Measurements from ENCODE around the gene CXorf49B. TPM values are rescaled to one million over a fixed set of nuclear protein-coding genes. Genes with fewer than 3 reads are reported as not detected.
"Not testable (repeated sequence)": the region's sequence is repeated elsewhere in the genome, so short reads cannot be mapped to it uniquely, and the experiment has no call there.

The CXorf49B gene
- not detected for total RNA-seq

DNA sequence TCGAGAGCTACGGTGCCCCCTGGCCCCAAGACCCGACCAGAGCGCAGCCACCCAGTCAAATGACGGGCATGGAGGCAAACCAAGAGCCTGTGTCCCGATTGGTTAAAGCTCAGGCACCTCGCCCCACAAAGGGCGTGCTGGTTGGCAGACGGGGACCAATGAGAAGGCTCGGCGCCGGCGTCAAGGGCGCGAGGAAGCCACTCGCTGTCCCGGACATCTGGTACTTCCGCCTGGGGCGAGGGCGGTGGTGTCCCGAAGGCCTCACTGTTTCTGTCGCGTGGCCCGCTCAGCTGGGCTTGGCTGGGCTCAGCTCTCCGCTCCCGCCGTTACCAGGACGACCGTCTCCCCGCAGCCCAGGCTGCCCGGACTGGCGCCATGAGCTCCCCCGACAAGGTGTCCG, at the start of gene CXorf49B:
CXorf49B (plus strand) TSS at position 301 of the 400 bp plus-strand sequence; CDS start at position 376, 75 bp downstream.
- DNase-seq (ENCODE audit: low spot score): not testable (repeated sequence)

DNA sequence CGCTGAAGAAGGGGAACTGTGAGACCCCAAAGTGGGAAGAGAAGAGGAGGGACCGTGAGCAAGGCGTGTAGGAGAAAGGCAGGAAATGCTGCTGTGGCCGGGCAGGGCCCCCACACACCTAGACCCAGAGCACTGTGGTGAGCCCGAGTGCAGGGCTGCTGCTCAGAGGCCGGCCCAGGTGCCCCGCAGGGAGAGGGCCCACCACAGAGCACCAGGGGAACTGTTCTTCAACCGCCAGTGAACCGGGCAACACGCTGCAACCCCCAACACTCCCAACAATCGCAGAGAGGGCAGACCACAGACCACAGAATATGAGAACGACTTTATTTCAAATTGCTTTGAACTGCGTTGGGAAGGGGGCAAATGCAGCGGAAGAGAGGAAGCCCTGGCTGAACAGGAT, 49.1 kb upstream of the CXorf49B start:
- DNase-seq (ENCODE audit: low spot score): not testable (repeated sequence)

DNA sequence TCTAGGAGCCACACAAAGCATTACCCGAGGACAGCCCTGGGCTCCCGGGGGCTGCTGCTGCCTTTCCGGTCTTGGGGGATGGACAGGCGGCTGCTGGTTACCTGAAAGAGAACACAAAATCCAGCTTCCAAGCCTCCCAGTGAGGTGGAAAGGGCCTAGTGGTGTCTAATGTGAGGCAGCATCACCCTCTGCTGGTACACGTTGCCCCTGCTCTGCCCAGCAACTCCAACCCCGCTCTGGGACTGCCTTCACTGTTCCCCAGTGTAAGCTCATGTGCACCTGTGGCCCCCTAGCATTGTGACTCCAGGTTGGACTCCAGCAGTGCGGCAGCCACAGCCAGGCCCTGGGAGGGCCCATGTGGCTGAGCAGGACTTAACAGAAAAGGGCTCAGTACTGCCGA, 47.6 kb upstream of the CXorf49B start:
- DNase-seq (ENCODE audit: low spot score): not testable (repeated sequence)

DNA sequence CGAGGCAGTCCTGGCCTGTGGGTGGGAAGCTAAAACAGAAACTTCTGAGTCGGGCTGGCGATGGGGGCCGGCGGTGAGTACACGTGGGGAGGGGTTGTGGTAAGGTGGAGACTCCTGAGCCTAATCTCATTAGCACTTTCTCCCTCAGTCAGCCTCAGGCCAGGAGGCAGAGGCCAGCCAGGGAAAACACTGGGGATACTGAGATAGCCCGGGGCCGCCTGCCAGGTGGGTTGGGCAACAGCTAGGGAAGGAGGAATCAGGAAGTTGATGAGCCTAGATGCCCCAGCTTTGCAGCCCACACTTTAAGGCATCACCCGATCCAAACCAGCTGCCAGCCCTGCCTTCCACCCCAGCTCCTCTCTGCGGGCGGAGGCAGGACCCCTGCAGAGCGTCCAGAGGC, 46.8 kb upstream of the CXorf49B start:
- not testable (repeated sequence) for DNase-seq (ENCODE audit: low spot score)

DNA sequence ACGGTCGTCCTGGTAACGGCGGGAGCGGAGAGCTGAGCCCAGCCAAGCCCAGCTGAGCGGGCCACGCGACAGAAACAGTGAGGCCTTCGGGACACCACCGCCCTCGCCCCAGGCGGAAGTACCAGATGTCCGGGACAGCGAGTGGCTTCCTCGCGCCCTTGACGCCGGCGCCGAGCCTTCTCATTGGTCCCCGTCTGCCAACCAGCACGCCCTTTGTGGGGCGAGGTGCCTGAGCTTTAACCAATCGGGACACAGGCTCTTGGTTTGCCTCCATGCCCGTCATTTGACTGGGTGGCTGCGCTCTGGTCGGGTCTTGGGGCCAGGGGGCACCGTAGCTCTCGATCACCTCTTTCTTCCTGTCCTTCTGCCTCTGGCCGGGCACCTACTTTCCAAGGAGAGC, 45.0 kb upstream of the CXorf49B start, which contains the start of gene CXorf49:
CXorf49 (minus strand) TSS at position 101 of the 400 bp plus-strand sequence. CDS start 134 bp downstream, outside the sequence.
- not testable (repeated sequence) for DNase-seq (ENCODE audit: low spot score)

DNA sequence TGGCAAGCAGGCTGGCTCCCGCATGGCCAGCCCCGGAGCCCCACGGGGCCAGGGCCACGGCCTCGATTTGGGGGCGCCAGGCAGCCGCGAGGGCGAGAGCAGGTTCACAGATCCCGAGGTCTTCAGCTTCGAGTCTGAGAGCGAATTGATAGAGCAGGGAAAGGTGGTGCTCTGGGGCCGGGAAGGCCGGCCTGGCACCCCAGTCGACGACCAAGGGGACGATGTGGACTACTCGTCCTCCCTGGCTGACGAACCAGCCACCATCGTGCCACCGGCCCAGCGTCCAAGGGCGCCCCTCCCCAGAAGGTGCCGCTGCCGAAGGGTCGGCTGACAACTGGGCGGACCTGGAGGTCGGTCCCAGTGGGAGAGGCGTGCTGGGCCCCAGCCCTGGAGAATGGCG, 44.0 kb upstream of the CXorf49B start:
- not testable (repeated sequence) for DNase-seq (ENCODE audit: low spot score)

DNA sequence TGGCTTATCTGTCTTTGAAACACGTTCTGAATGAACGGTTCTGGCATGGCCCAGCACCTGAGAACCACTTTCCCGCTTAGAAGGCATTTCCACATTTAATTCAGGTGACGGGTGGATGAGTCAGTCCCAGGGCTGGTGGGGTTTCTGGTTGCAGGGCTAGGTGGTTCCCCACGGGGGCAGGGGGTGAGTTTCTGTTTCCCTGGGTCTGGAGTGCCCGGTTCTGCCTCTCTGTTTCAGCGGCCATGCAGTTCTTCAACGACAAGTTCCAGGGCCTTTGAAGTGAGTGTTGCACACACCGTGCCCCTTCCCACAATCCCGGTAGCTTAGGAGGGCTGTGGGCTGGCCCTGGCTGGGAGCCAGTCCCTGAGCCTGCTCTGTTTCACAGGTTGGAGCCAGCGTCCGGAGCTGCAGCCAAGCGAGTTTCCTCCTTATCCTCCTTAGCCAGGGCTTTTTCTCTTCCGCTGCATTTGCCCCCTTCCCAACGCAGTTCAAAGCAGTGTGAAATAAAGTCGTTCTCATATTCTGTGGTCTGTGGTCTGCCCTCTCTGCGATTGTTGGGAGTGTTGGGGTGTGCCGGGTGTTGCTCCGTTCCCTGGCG, 42.8 kb upstream of the CXorf49B start:
- DNase-seq (ENCODE audit: low spot score): not testable (repeated sequence)

DNA sequence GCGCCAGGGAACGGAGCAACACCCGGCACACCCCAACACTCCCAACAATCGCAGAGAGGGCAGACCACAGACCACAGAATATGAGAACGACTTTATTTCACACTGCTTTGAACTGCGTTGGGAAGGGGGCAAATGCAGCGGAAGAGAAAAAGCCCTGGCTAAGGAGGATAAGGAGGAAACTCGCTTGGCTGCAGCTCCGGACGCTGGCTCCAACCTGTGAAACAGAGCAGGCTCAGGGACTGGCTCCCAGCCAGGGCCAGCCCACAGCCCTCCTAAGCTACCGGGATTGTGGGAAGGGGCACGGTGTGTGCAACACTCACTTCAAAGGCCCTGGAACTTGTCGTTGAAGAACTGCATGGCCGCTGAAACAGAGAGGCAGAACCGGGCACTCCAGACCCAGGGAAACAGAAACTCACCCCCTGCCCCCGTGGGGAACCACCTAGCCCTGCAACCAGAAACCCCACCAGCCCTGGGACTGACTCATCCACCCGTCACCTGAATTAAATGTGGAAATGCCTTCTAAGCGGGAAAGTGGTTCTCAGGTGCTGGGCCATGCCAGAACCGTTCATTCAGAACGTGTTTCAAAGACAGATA, 2.4 kb upstream of the CXorf49B start:
- not testable (repeated sequence) for DNase-seq (ENCODE audit: low spot score)

DNA sequence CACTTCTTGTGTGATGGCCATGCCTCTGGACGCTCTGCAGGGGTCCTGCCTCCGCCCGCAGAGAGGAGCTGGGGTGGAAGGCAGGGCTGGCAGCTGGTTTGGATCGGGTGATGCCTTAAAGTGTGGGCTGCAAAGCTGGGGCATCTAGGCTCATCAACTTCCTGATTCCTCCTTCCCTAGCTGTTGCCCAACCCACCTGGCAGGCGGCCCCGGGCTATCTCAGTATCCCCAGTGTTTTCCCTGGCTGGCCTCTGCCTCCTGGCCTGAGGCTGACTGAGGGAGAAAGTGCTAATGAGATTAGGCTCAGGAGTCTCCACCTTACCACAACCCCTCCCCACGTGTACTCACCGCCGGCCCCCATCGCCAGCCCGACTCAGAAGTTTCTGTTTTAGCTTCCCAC, 1.7 kb downstream of the CXorf49B start:
- not testable (repeated sequence) for DNase-seq (ENCODE audit: low spot score)

DNA sequence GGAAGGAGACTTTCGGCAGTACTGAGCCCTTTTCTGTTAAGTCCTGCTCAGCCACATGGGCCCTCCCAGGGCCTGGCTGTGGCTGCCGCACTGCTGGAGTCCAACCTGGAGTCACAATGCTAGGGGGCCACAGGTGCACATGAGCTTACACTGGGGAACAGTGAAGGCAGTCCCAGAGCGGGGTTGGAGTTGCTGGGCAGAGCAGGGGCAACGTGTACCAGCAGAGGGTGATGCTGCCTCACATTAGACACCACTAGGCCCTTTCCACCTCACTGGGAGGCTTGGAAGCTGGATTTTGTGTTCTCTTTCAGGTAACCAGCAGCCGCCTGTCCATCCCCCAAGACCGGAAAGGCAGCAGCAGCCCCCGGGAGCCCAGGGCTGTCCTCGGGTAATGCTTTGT, 2.5 kb downstream of the CXorf49B start:
- not testable (repeated sequence) for DNase-seq (ENCODE audit: low spot score)

DNA sequence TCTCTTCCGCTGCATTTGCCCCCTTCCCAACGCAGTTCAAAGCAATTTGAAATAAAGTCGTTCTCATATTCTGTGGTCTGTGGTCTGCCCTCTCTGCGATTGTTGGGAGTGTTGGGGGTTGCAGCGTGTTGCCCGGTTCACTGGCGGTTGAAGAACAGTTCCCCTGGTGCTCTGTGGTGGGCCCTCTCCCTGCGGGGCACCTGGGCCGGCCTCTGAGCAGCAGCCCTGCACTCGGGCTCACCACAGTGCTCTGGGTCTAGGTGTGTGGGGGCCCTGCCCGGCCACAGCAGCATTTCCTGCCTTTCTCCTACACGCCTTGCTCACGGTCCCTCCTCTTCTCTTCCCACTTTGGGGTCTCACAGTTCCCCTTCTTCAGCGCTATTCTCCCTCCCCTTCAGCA, 4.0 kb downstream of the CXorf49B start:
- not testable (repeated sequence) for DNase-seq (ENCODE audit: low spot score)

DNA sequence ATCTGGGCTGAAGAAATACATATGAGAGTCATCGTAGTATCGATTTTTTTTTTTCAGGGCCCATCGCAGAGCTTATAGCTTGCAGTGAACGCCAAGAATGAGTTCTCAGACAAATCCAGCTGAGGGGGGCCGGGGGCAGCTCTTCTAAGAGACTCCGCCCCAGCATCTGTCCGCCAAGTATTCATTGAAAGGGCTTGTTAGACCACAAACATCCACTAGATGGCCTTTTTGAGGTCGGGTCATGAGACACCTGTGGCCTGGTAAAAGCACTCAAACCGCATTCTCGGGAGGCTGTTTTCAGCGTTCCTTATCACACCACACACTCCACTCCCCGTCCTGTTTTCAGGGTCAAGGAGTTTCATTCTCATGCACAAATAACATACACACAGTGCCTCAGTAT, 15.2 kb downstream of the CXorf49B start:
- DNase-seq (ENCODE audit: low spot score): not testable (repeated sequence)

DNA sequence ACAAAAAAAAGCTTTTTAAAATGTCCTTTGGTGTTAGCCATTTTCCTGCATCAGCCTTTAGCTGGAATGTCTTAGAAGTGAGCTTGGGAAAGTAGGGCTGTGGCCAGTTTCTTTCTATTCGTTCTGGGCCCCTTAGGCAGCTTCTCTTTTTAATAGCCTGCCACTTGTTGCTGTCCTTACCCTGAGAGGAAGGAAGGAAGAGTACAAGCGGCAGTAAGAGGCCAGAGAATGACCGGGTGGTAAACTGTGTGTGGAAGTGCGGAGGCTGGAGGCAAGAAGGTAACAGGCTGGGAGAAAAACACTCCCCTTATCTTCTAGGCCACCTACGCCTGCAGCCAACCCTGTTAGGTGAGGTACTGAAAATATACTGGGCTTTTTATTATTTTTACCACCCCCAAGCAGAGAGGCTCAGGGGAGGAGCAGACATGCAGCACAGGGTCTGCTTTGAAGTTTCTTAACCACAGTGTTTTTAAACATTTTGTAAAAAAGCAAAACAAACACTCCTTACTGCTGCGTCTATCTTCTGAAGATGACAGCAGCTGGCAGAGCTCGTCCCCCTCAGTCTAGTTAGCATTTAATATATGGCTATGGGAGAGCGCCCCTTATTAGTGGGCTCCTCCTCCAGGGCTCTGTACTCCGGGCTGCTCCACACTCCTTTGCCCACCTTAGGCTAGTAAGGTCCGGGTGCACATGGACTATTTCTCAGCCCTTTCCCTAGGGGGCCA, 19.2 kb downstream of the CXorf49B start:
- DNase-seq (ENCODE audit: low spot score): not testable (repeated sequence)

DNA sequence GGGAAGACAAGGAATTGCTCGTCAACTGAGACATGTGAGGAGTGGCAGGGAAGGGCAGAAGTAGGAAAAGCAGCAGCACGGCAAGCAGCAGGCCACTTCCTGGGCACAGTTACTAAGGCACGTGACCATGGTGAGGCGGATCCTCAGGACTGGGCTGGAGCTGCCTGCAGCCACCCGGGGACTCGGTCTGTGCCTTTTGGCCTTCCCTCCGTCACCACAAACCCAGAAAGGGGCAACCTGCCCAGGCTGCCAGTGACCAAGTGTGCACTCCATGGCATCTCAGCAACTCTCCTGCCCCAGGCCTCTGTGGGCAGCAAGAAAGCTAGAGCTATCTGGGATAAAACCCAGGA, 19.8 kb downstream of the CXorf49B start:
- DNase-seq (ENCODE audit: low spot score): not testable (repeated sequence)

DNA sequence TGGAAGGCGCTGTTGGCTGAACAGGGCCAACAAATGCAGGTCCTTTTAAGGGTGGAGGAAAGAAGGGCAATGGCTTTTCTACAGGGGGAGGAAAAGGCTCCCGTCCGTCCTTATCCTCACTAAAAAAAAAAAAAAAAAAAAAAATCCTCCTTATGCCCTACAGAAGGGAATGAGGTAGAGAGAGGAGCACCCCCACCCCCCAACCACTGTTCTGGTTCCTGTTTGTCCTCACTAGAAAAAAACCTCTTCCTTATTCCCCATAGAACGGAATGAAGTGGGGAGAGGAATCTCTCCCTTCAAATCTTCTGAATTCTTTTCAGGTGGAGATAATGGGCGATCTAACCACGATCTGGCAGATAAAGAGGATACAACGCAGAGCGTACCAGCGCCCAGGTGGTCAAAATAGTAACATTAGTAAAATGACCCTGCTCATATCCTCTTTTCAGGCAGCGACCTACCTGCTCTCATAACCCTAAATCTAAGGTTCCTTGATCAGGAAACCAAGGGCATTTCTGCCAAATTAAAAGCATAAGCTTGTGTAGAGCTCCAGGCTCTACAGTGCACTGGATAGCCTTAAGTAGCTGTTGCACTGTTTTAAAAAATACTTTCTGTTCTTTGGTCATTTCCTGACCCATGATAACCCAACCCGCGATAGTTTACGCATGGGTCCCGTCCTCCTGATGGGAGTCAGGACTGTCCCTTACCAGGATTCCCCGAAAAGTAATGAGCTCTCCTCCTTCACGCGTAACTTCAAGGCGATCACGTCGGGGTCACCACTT, 20.6 kb downstream of the CXorf49B start:
- DNase-seq (ENCODE audit: low spot score): not testable (repeated sequence)

DNA sequence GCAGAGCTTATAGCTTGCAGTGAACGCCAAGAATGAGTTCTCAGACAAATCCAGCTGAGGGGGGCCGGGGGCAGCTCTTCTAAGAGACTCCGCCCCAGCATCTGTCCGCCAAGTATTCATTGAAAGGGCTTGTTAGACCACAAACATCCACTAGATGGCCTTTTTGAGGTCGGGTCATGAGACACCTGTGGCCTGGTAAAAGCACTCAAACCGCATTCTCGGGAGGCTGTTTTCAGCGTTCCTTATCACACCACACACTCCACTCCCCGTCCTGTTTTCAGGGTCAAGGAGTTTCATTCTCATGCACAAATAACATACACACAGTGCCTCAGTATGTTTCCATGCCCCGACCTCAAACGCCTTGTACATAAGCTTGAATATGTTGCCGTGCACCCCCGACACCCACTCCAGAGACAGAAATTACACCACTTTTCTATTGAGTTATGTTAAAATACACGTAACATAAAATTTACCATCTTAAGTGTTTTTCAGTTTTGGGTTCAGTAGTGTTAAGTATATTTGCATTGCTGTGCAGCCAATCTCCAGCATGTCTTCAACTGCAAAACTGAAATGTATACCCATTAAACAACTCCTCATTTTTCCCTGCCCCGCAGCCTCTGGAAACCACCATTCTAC, 21.3 kb downstream of the CXorf49B start:
- not testable (repeated sequence) for DNase-seq (ENCODE audit: low spot score)

DNA sequence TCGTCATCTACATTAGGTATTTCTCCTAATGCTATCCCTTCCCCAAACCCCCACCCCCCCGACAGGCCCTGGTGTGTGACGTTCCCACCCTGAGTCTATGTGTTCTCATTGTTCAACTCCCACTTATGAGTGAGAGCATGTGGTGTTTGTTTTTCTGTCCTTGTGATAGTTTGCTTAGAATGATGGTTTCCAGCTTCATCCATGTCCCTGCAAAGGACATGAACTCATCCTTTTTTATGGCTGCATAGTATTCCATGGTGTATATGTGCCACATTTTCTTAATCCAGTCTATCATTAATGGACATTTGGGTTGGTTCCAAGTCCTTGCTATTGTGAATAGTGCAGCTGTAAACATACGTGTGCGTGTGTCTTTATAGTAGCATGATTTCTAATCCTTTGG, 43.3 kb downstream of the CXorf49B start:
- not testable (repeated sequence) for DNase-seq (ENCODE audit: low spot score)

DNA sequence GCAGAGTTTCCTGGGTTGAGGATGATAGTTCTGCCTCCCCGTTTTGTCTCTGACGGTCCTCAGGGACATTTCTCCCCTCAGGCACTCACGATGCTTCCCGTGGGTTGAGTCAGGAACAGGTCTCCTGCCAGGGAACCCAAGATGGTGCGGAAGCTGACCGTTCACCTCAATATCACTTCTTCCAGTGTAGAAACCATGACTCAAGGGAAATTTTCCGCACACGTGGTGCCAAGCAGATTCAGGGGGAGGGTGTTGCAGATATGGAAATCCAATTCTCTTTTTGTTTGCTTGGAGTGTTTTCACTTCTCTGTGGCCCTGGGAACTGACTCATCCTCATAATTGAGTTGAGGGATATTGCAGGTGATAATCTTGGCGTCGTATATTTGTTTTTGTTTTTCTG, 46.7 kb downstream of the CXorf49B start:
- no peak for DNase-seq (ENCODE audit: low spot score)

DNA sequence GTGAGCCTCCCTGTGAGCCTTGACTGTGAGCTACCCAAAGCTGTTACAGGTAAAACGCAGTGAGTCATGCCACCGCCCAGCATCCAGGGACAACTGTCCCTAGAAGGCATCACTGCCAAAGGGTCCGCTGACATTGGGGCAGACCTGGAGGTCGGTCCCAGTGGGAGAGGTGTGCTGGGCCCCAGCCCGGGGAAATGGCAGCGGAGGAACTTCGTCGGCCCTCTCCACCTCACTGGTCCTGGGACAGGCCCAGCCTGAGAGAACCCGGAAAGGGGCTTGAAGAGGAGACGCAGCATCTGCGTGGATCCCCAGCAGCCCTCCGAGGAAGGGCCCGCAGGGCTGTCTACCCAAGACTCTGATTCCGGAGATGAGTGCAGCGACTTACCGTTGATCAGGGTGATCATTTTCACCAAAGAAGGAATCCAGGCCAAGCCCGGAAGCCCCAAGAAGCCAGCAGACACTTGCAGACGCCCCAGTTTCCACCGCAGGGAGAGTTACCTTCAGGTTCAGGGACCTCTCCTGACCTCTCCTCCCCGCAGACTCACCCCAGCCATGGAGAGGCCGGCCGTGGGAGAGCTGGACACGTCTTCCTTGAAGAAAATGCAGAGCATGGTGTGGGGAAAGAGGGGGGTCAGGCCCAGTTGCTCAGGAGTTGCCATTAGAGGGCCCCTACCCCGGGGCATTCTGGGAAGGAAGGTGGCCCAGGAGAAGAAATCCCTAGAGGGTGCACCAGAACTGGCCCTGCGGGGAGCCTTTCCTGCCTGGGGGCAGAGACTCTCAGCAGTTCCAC, 51.2 kb downstream of the CXorf49B start:
- DNase-seq (ENCODE audit: low spot score): no peak

DNA sequence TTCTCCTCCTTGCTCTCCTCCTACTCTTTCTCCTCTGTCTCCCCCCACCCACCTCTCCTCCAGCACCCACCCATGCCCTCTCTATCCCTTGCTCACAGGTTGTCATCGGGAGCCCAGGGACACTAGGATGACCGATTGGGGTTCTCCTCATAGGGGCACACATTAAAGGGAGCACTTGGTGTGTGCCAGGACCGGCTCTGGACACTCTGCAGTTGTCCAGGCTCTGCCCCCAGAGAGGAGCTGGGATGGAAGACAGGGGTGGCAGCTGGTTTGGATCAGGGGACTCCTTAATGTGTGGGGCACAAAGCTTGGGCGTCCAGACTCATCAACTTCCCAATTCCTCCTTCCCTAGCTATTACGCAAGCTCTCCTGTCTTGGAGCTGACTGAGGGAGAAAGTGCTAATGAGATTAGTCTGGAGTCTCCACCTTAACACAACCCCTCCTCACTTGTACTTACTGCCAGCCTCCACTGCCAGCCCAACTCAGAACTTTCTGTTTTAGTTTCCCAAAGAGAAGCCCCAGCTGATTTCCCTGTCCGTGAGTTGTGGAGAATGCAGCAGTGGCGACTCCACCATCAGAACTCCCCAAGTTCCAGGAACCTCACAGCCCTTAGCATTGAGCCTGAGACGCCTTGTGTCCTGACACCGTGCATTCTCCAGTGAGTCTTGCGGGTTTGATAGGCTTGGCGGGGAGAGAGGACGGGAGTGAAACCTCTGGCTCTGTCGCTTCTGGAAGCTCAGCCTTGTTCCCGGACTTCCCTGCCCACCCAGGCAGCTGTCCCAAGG, 52.2 kb downstream of the CXorf49B start:
- no peak for DNase-seq (ENCODE audit: low spot score)

Measured in mucosa of gallbladder (tissue), 1 donor.